HepG2 (cell line): ENCODE measurements around the gene LRP10. TPM values are rescaled to one million over a fixed set of nuclear protein-coding genes. Genes with fewer than 3 reads are reported as not detected.

ENCODE experiments used
- BCL3 ChIP-seq: sonication (generic); formaldehyde crosslinking; IDR thresholded peaks from 2 replicates; pipeline ENCODE4 v1.5.1; 2020; ENCODE audit warnings: mild to moderate bottlenecking, missing genetic modification reagents, moderate library complexity
- CSRNP2 ChIP-seq: sonication (generic); formaldehyde crosslinking; conservative IDR thresholded peaks from 2 replicates; pipeline ENCODE4 v1.8.0; 2022; ENCODE audit warnings: low read depth, missing genetic modification reagents
- EEA1 ChIP-seq: sonication (generic); formaldehyde crosslinking; IDR thresholded peaks from 2 replicates; pipeline ENCODE4 v1.5.1; 2020; ENCODE audit warnings: mild to moderate bottlenecking, missing genetic modification reagents, borderline replicate concordance
- HMG20A ChIP-seq: IDR thresholded peaks from 2 replicates; pipeline ENCODE4 v1.6.1; 2016; ENCODE audit warnings: borderline replicate concordance
- NRL ChIP-seq: sonication (generic); formaldehyde crosslinking; IDR thresholded peaks from 2 replicates; pipeline ENCODE4 v1.5.0; 2020; ENCODE audit warnings: missing genetic modification reagents, mild to moderate bottlenecking, moderate library complexity, borderline replicate concordance
- RAD21 ChIP-seq: fragments of 450-650 bp; formaldehyde crosslinking; IDR thresholded peaks from 2 replicates; pipeline ENCODE4 v1.5.0; 2020; ENCODE audit warnings: mild to moderate bottlenecking
- SKIL ChIP-seq: sonication (generic); formaldehyde crosslinking; IDR thresholded peaks from 2 replicates; pipeline ENCODE4 v1.8.0; 2022; ENCODE audit warnings: missing genetic modification reagents, mild to moderate bottlenecking, moderate library complexity, borderline replicate concordance
- STAT5B ChIP-seq: sonication (generic); formaldehyde crosslinking; IDR thresholded peaks from 2 replicates; pipeline ENCODE4 v1.4.0; 2020; ENCODE audit warnings: missing genetic modification reagents
- THRA ChIP-seq: sonication (generic); formaldehyde crosslinking; IDR thresholded peaks from 2 replicates; pipeline ENCODE4 v1.4.0; 2020; ENCODE audit warnings: missing genetic modification reagents, borderline replicate concordance
- ZBTB40 ChIP-seq, 2 experiments: fragments of 450-650 bp in 1 of 2; sonication (generic) in 1 of 2; formaldehyde crosslinking in 1 of 2; IDR thresholded peaks; 2 replicates each; pipeline versions ENCODE4 v1.6.1 to v1.8.0; 2016 to 2022; ENCODE audit warnings: antibody characterized with exemption in 1 of 2, mild to moderate bottlenecking in 1 of 2, missing genetic modification reagents in 1 of 2
- ZMAT3 ChIP-seq: sonication (generic); formaldehyde crosslinking; conservative IDR thresholded peaks from 2 replicates; pipeline ENCODE4 v1.7.0; 2021; ENCODE audit warnings: missing genetic modification reagents
- ZNF703 ChIP-seq: sonication (generic); formaldehyde crosslinking; IDR thresholded peaks from 2 replicates; pipeline ENCODE4 v1.5.1; 2020; ENCODE audit warnings: missing genetic modification reagents, mild to moderate bottlenecking, moderate library complexity, borderline replicate concordance
- polyA plus RNA-seq, 8 experiments: library from polyadenylated mRNA; depleted of rRNA in 3 of 8; stranded (reverse) in 7 of 8; unstranded in 1 of 8; fragments of >200 nt; fragmentation: Illumina TruSeq in 4 of 8; extraction: Trizol in 4 of 8; gene quantifications; 2 replicates each; pipeline versions ENCODE4 v1.2.1 to v1.2.3, GENCODE V29; 2011 to 2016; ENCODE audit warnings: low read depth in 4 of 8, missing spikeins in 1 of 8, mixed read lengths in 1 of 8; ENCODE audit not compliant: insufficient read depth in 1 of 8
- total RNA-seq, 5 experiments: library from RNA; depleted of rRNA; stranded (reverse); fragments of >200 nt; fragmentation: Illumina TruSeq; extraction: Trizol; gene quantifications; 2 replicates each; pipeline ENCODE4 v1.2.3, GENCODE V29; 2016; ENCODE audit warnings: low read depth in 1 of 5

Gene LRP10
- total and polyA plus RNA-seq, 2 of the 13 experiments (the other 11 are each of a cell fraction or from before 2014, with no cell fraction given): 16.9 to 45.2 TPM

GRCh38 chr14:22837114-22837749 is 34.3 kb upstream of the LRP10 start (continued):
- TF ChIP-seq ZBTB40 (IDR thresholded peaks at IDR 0.05): no peak
- TF ChIP-seq ZBTB40 (CRISPR knock-in tag; IDR thresholded peaks at IDR 0.05): peak; percentile 68
- TF ChIP-seq THRA (CRISPR knock-in tag): no peak
- TF ChIP-seq ZNF703 (CRISPR knock-in tag): peak; percentile 90
- TF ChIP-seq EEA1: no peak; the same call in 1 of the 2 replicates
- TF ChIP-seq HMG20A: no peak
- TF ChIP-seq ZMAT3: no peak
- peak; percentile 91; the same call in 1 of the 2 replicates for TF ChIP-seq BCL3
- peak; percentile 78; the same call in 1 of the 2 replicates for TF ChIP-seq NRL (CRISPR knock-in tag)
- no peak for TF ChIP-seq CSRNP2 (CRISPR knock-in tag)
- TF ChIP-seq SKIL (CRISPR knock-in tag): no peak
- TF ChIP-seq STAT5B (CRISPR knock-in tag): peak; percentile 59; the same call in 1 of the 2 replicates
- TF ChIP-seq RAD21 (CRISPR knock-in tag): peak; percentile 49; the same call in 1 of the 2 replicates
